Mesothelial cell of epicardium (in vitro differentiated cells): Measurements from ENCODE around the gene SMAD3. TPM values are rescaled to one million over a fixed set of nuclear protein-coding genes. Genes with fewer than 3 reads are reported as not detected.

Source experiments
- DNase-seq, 2 experiments: peaks; one replicate each; pipeline ENCODE4 v3.0.0; 2021; ENCODE audit warnings: low spot score in 2 of 2; ENCODE audit not compliant: unreplicated experiment in 2 of 2
- H3K27ac Mint-ChIP-seq: 2 replicates; pipeline ENCODE4 v1.8.0; 2021; ENCODE audit warnings: mixed read lengths
- H3K27me3 Mint-ChIP-seq: 2 replicates; pipeline ENCODE4 v1.8.0; 2021; ENCODE audit warnings: low read depth, mixed read lengths
- H3K36me3 Mint-ChIP-seq: 2 replicates; pipeline ENCODE4 v1.8.0; 2021; ENCODE audit warnings: mixed read lengths
- H3K4me1 Mint-ChIP-seq: 2 replicates; pipeline ENCODE4 v1.8.0; 2021; ENCODE audit warnings: mixed read lengths
- H3K4me3 Mint-ChIP-seq: 2 replicates; pipeline ENCODE4 v1.8.0; 2021; ENCODE audit warnings: mild to moderate bottlenecking, moderate library complexity, mixed read lengths
- H3K9me3 Mint-ChIP-seq: 2 replicates; pipeline ENCODE4 v1.8.0; 2021; ENCODE audit warnings: mixed read lengths
- total RNA-seq: library from RNA; stranded (reverse); gene quantifications from 3 replicates; pipeline ENCODE4 v1.2.1, GENCODE V29; 2021
- TF ChIP-seq, protein P1 (sequence below): fragments of 200-600 bp; sonication (generic); IDR thresholded peaks from one replicate; pipeline ENCODE4 v1.5.0; 2021; ENCODE audit warnings: antibody characterized with exemption; ENCODE audit not compliant: unreplicated experiment

Gene SMAD3
- total RNA-seq, 1 donor from 2014 or later: 96.2 TPM

DNA sequence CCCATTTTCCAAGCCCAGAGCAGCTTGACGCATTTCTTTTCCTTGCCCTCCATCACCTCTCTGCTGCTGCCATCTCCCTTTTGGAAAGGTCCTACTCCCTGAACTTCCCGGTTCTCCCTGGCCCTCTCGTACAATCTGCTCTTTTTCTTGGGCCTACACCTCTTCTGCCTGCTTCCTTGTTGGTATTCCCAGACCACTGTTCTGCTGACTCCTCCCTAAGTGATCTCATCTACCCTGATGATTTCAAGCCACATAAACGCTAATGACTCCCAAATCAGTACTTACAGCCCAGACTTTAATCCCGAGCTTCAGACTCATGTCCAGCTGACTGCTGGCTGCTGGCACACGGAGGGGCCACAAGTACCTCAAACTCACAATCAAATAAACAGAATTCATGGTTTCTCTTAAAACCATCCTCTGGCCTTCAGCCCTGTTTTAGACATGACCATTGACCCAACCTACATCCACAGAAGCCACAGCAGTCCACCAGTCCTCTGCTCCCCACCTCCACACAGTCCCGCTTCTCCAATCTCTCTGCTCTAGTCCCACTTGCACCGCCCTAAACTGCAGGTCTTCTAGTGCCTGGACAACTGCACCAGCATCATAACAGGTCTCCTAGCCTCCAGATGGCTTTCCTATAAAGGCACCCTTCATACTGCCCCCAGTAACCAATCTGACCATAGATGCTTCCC, 131.4 kb downstream of the SMAD3 start:
- Mint-ChIP-seq H3K4me1 (peaks cover 40% of the 10 kb centered on the region), H3K36me3 (peaks cover 22% of the 10 kb centered on the region), H3K27ac (peak overlapping the region; percentile 34), H3K9me3 (no peaks in the 10 kb centered on the region), H3K27me3 (no peaks in the 10 kb centered on the region), H3K4me3 (no peak overlapping the region)
- DNase-seq: no peak
- TF ChIP-seq, protein P1, sequence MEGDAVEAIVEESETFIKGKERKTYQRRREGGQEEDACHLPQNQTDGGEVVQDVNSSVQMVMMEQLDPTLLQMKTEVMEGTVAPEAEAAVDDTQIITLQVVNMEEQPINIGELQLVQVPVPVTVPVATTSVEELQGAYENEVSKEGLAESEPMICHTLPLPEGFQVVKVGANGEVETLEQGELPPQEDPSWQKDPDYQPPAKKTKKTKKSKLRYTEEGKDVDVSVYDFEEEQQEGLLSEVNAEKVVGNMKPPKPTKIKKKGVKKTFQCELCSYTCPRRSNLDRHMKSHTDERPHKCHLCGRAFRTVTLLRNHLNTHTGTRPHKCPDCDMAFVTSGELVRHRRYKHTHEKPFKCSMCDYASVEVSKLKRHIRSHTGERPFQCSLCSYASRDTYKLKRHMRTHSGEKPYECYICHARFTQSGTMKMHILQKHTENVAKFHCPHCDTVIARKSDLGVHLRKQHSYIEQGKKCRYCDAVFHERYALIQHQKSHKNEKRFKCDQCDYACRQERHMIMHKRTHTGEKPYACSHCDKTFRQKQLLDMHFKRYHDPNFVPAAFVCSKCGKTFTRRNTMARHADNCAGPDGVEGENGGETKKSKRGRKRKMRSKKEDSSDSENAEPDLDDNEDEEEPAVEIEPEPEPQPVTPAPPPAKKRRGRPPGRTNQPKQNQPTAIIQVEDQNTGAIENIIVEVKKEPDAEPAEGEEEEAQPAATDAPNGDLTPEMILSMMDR: no peak

DNA sequence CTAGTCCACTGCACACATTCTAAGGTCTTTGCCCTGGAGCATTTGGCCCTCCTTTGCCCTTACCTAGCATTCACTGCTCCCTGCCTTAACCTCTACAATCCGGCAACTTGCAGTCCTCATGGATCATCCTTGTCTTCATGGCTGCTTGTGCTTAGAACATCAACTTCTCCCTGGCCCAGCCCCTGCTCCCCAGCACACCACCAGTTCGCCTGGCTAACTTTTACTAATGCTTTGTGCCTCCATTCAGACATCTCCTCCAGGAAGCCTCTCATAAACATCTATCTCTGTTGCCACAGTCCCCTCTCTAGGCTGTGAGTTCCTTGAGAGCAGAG, 131.9 kb downstream of the SMAD3 start:
- TF ChIP-seq, protein P1: no peak
- H3K27me3 Mint-ChIP-seq: no peaks in the 10 kb centered on the region
- no peak for DNase-seq
- peaks cover 18% of the 10 kb centered on the region for H3K36me3 Mint-ChIP-seq
- H3K9me3 Mint-ChIP-seq: no peaks in the 10 kb centered on the region
- H3K4me1 Mint-ChIP-seq: peaks cover 42% of the 10 kb centered on the region
- H3K4me3 Mint-ChIP-seq: no peak overlapping the region
- H3K27ac Mint-ChIP-seq: no peak overlapping the region

DNA sequence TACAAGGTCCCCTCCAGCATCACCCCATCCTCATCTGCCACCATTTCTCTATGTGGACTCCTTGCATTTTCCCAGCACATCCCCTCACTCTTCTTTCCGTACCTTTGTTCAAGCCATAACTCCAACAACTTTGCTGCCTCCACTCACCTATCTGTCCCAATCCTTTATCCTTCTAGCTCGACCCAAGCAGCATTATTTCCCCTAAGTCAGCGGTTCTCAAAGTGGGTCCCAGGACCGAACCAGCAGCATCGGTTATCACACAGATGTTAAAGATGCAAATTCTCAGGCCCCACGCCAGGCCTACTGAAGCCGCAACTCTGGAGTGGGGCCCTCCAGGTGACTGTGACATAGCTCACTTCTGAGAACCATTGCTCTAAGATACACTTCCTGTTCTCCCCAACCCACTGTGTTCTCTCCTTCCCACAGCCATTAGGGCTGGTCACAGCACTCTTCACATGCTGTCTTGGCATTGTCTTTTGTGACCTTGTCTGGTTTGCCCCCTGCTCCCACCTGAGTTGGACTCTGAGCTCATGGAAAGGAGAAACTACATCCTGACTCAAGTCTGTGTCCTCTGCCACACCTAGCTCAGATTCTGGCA, 132.9 kb downstream of the SMAD3 start:
- H3K27ac Mint-ChIP-seq: peak overlapping the region; percentile 15
- TF ChIP-seq, protein P1: no peak
- DNase-seq: no peak
- H3K27me3 Mint-ChIP-seq: no peaks in the 10 kb centered on the region
- peaks cover 18% of the 10 kb centered on the region for H3K36me3 Mint-ChIP-seq
- no peak overlapping the region for H3K4me3 Mint-ChIP-seq
- H3K9me3 Mint-ChIP-seq: no peaks in the 10 kb centered on the region
- peaks cover 38% of the 10 kb centered on the region for H3K4me1 Mint-ChIP-seq

DNA sequence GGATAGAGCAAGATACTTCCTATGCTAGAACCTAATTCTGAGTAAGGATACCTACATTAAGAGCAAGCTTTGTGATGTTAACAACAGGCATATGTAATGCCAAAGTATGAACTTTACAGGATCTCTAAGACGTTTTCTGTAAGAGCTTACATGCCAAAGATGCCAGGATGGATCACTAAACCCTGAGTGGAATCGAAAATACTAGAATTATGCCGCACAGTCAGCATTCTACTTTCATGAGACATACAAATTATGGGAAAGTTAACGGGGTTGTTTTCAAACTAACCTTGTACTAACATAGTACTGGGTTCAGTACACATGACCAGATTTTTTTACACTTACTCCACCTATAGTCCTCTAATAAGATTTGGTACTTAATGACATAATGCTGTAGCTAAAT, 134.0 kb downstream of the SMAD3 start:
- H3K4me3 Mint-ChIP-seq: no peak overlapping the region
- TF ChIP-seq, protein P1: no peak
- no peaks in the 10 kb centered on the region for H3K9me3 Mint-ChIP-seq
- no peak for DNase-seq
- H3K4me1 Mint-ChIP-seq: peaks cover 29% of the 10 kb centered on the region
- H3K36me3 Mint-ChIP-seq: peaks cover 18% of the 10 kb centered on the region
- no peak overlapping the region for H3K27ac Mint-ChIP-seq
- H3K27me3 Mint-ChIP-seq: no peaks in the 10 kb centered on the region

DNA sequence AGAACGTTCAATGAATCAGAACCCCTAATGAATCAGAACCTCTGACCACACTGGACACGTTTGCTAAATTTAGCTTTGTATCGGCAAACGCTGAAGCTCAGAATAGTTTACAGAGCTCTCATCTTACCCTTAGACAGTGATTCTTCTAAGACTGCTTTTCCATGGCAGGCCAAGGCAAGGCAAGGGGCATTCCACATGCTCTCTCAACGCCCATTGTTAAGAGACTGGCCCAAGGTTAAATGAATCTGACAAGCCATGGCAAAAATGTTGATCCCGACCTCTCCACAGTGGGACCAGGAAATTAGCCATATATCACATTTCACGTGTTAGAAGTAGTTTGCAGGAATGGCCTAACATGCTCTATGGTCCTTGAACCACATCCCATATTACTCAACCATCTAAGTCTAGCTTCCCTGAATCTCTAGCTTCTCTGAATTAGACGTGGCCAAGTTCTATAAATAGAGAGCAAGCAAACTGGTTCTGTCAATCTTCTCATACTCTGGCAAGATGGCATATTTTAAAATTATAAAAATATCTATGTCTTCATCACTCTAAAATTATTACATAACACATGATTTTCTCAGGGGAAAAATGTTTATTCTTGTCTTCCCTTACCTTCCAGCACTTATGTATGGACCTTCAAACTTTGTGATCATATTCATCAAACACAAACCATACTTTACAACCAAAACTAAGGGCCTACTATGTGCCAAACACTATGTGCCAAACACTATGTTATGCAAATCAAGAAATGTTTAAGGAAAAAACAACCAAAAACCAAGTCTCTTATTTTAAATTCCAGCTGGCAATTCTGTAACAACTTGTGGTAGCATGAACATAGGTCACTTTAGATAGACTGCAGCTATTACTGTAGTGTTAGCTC, 134.7 kb downstream of the SMAD3 start:
- Mint-ChIP-seq H3K4me1 (peaks cover 29% of the 10 kb centered on the region), H3K36me3 (peaks cover 21% of the 10 kb centered on the region), H3K9me3 (no peaks in the 10 kb centered on the region), H3K4me3 (no peak overlapping the region), H3K27me3 (no peaks in the 10 kb centered on the region), H3K27ac (no peak overlapping the region)
- TF ChIP-seq, protein P1: no peak
- no peak for DNase-seq
